ENCODE measurements around the gene UBQLN1.

UBQLN1 gene

DNA sequence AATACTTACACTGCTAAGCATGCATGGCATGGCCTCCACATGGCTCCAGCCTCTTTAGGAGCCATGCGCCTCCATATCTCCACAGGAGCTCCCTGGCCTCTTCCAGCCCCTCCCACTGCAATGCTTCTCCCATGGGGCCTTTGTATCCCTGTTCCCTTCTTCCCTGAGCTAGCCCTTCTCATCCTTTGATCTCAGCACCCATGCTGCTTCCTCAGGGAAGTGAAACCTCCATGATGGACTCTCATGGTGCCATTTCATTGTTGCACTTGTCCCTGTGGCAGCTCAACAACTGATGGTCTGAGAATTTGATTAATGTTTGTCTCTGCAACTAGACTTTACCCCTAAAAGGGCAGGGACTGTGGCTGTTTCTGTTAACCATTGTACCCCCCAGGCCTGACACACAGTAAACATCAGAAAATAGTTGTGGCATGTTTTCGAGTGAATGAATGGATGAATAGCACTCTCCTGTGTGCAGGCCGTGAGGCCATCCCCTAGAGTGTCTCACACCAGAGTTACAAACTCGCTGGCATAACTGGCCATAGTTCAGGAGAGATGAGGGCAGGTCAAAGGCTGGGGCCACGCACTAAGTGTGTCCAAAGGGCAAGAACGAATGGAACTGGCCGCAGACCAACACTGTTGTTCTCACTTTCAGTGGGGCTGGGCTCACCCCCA, 78.2 kb downstream of the UBQLN1 start:
- Histone ChIP-seq H3K27me3 (ENCODE audit: insufficient read depth, low read length, poor library complexity) (no peaks in the 10 kb centered on the region), H3K4me1 (ENCODE audit: control insufficient read depth, low read depth, low read length) (peaks cover 2% of the 10 kb centered on the region), H3K4me3 (ENCODE audit: low read length) (no peak overlapping the region), H3K36me3 (ENCODE audit: control insufficient read depth, insufficient read depth, low read length) (no peaks in the 10 kb centered on the region), H3K4me2 (ENCODE audit: low read length) (no peak overlapping the region), H3K18ac (ENCODE audit: low read length) (no peak overlapping the region), H2BK5ac (ENCODE audit: low read length) (no peak overlapping the region), H2BK120ac (ENCODE audit: low read depth, low read length) (no peak overlapping the region), H4K8ac (ENCODE audit: low read depth, low read length) (no peak overlapping the region), H2AK5ac (ENCODE audit: low read length) (no peak overlapping the region), H3K23ac (ENCODE audit: low read length) (no peak overlapping the region), H4K5ac (ENCODE audit: low read length) (no peak overlapping the region), H3K4ac (ENCODE audit: low read depth, low read length) (no peak overlapping the region), H2BK15ac (replicated peaks; ENCODE audit: low read depth) (no peak overlapping the region), H3K27ac (ENCODE audit: low read depth, low read length) (no peak overlapping the region), H3K79me1 (ENCODE audit: low read length) (no peaks in the 10 kb centered on the region), H3K79me2 (ENCODE audit: control insufficient read depth, insufficient read depth, low read length) (no peaks in the 10 kb centered on the region), H3K56ac (ENCODE audit: low read length) (no peak overlapping the region), H3K9ac (ENCODE audit: low read length) (no peak overlapping the region)
- DNase-seq = no peak
- WGBS (ENCODE audit: extremely low coverage, insufficient coverage, low lambda C conversion rate) = no CpG with 5 or more reads among the region's 7 CpGs

- Histone ChIP-seq H3K56ac (ENCODE audit: low read length) (no peak overlapping the region), H2AK5ac (ENCODE audit: low read length) (no peak overlapping the region), H2BK15ac (replicated peaks; ENCODE audit: low read depth) (no peak overlapping the region), H3K79me1 (ENCODE audit: low read length) (no peaks in the 10 kb centered on the region), H3K4me2 (ENCODE audit: low read length) (no peak overlapping the region), H2BK5ac (ENCODE audit: low read length) (no peak overlapping the region), H4K5ac (ENCODE audit: low read length) (no peak overlapping the region), H3K18ac (ENCODE audit: low read length) (no peak overlapping the region), H3K9ac (ENCODE audit: low read length) (no peak overlapping the region), H3K4ac (ENCODE audit: low read depth, low read length) (no peak overlapping the region), H2BK120ac (ENCODE audit: low read depth, low read length) (no peak overlapping the region), H3K79me2 (ENCODE audit: control insufficient read depth, insufficient read depth, low read length) (no peaks in the 10 kb centered on the region), H4K8ac (ENCODE audit: low read depth, low read length) (no peak overlapping the region), H3K4me1 (ENCODE audit: control insufficient read depth, low read depth, low read length) (peaks cover under 1% of the 10 kb centered on the region), H3K23ac (ENCODE audit: low read length) (no peak overlapping the region), H3K27ac (ENCODE audit: low read depth, low read length) (no peak overlapping the region), H3K4me3 (ENCODE audit: low read length) (no peak overlapping the region), H3K36me3 (ENCODE audit: control insufficient read depth, insufficient read depth, low read length) (no peaks in the 10 kb centered on the region), H3K27me3 (ENCODE audit: insufficient read depth, low read length, poor library complexity) (no peaks in the 10 kb centered on the region)
- no CpG with 5 or more reads among the region's 5 CpGs for WGBS (ENCODE audit: extremely low coverage, insufficient coverage, low lambda C conversion rate)
- no peak for DNase-seq
Measured at GRCh38 chr9:83628540-83628939, 79.2 kb downstream of the UBQLN1 start.

- WGBS (ENCODE audit: extremely low coverage, insufficient coverage, low lambda C conversion rate) = no CpG with 5 or more reads among the region's 3 CpGs
- Histone ChIP-seq H3K23ac (ENCODE audit: low read length) (no peak overlapping the region), H3K27me3 (ENCODE audit: insufficient read depth, low read length, poor library complexity) (no peaks in the 10 kb centered on the region), H4K8ac (ENCODE audit: low read depth, low read length) (no peak overlapping the region), H3K18ac (ENCODE audit: low read length) (no peak overlapping the region), H2BK5ac (ENCODE audit: low read length) (no peak overlapping the region), H4K5ac (ENCODE audit: low read length) (no peak overlapping the region), H3K79me1 (ENCODE audit: low read length) (no peaks in the 10 kb centered on the region), H3K9ac (ENCODE audit: low read length) (no peak overlapping the region), H3K27ac (ENCODE audit: low read depth, low read length) (no peak overlapping the region), H3K4me1 (ENCODE audit: control insufficient read depth, low read depth, low read length) (no peaks in the 10 kb centered on the region), H3K4ac (ENCODE audit: low read depth, low read length) (no peak overlapping the region), H3K4me3 (ENCODE audit: low read length) (no peak overlapping the region), H3K56ac (ENCODE audit: low read length) (no peak overlapping the region), H3K79me2 (ENCODE audit: control insufficient read depth, insufficient read depth, low read length) (no peaks in the 10 kb centered on the region), H2BK120ac (ENCODE audit: low read depth, low read length) (no peak overlapping the region), H3K4me2 (ENCODE audit: low read length) (no peak overlapping the region), H2BK15ac (replicated peaks; ENCODE audit: low read depth) (no peak overlapping the region), H3K36me3 (ENCODE audit: control insufficient read depth, insufficient read depth, low read length) (no peaks in the 10 kb centered on the region), H2AK5ac (ENCODE audit: low read length) (no peak overlapping the region)
- no peak for DNase-seq
Measured at GRCh38 chr9:83625178-83625577, 82.6 kb downstream of the UBQLN1 start.

DNA sequence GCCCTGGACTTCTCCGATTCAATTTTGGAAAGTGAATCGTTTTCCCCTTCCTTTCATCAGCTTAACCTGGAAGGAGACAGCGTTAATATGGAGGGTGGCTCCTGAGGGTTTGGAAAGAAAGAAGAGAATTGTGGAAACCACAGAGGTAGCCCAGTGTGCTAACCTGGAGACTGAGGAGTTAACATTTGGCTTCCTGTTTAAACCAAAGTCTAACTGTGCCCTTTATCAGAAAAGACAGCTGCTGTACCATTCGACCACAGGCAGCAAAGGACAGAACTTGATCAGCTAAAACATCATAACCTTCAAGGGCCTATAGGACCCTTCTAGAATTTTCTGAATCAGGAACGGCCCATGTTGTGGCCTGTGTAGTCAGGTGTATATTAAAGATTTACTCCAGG, 84.1 kb downstream of the UBQLN1 start:
- H4K8ac ChIP-seq (ENCODE audit: low read depth, low read length) = no peak overlapping the region
- H3K4me3 ChIP-seq (ENCODE audit: low read length) = peak overlapping the region; percentile 62
- H3K9ac ChIP-seq (ENCODE audit: low read length) = peak overlapping the region; percentile 84
- H3K18ac ChIP-seq (ENCODE audit: low read length) = peak overlapping the region; percentile 86
- no peaks in the 10 kb centered on the region for H3K36me3 ChIP-seq (ENCODE audit: control insufficient read depth, insufficient read depth, low read length)
- no peak for DNase-seq
- H3K4ac ChIP-seq (ENCODE audit: low read depth, low read length) = no peak overlapping the region
- H3K56ac ChIP-seq (ENCODE audit: low read length) = peak overlapping the region; percentile 96
- H3K27ac ChIP-seq (ENCODE audit: low read depth, low read length) = peak overlapping the region; percentile 30
- H2AK5ac ChIP-seq (ENCODE audit: low read length) = no peak overlapping the region
- H3K4me2 ChIP-seq (ENCODE audit: low read length) = peak overlapping the region; percentile 73
- H3K23ac ChIP-seq (ENCODE audit: low read length) = peak overlapping the region; percentile 29
- no peaks in the 10 kb centered on the region for H3K27me3 ChIP-seq (ENCODE audit: insufficient read depth, low read length, poor library complexity)
- H2BK5ac ChIP-seq (ENCODE audit: low read length) = no peak overlapping the region
- H3K79me2 ChIP-seq (ENCODE audit: control insufficient read depth, insufficient read depth, low read length) = no peaks in the 10 kb centered on the region
- no peak overlapping the region for H2BK120ac ChIP-seq (ENCODE audit: low read depth, low read length)
- no CpG with 5 or more reads among the region's 5 CpGs for WGBS (ENCODE audit: extremely low coverage, insufficient coverage, low lambda C conversion rate)
- no peak overlapping the region for H2BK15ac ChIP-seq (replicated peaks; ENCODE audit: low read depth)
- H3K79me1 ChIP-seq (ENCODE audit: low read length) = no peaks in the 10 kb centered on the region
- H4K5ac ChIP-seq (ENCODE audit: low read length) = no peak overlapping the region
- H3K4me1 ChIP-seq (ENCODE audit: control insufficient read depth, low read depth, low read length) = no peaks in the 10 kb centered on the region

- peak within 1 kb of the TSS; percentile 83 for H2BK120ac ChIP-seq (ENCODE audit: low read depth, low read length)
- H3K18ac ChIP-seq (ENCODE audit: low read length) = peak within 1 kb of the TSS; percentile 86
- H3K4ac ChIP-seq (ENCODE audit: low read depth, low read length) = peak within 1 kb of the TSS; percentile 65
- H3K27ac ChIP-seq (ENCODE audit: low read depth, low read length) = peak within 1 kb of the TSS; percentile 30
- H2BK5ac ChIP-seq (ENCODE audit: low read length) = no peak within 1 kb of the TSS
- H2BK15ac ChIP-seq (replicated peaks; ENCODE audit: low read depth) = no peak within 1 kb of the TSS
- H4K5ac ChIP-seq (ENCODE audit: low read length) = no peak within 1 kb of the TSS
- H3K4me1 ChIP-seq (ENCODE audit: control insufficient read depth, low read depth, low read length) = no peaks in the 10 kb centered on the region
- no peaks in the 10 kb centered on the region for H3K27me3 ChIP-seq (ENCODE audit: insufficient read depth, low read length, poor library complexity)
- H3K36me3 ChIP-seq (ENCODE audit: control insufficient read depth, insufficient read depth, low read length) = no peaks in the 10 kb centered on the region
- peak within 1 kb of the TSS; percentile 84 for H3K9ac ChIP-seq (ENCODE audit: low read length)
- H2AK5ac ChIP-seq (ENCODE audit: low read length) = no peak within 1 kb of the TSS
- no peaks in the 10 kb centered on the region for H3K79me2 ChIP-seq (ENCODE audit: control insufficient read depth, insufficient read depth, low read length)
- H3K23ac ChIP-seq (ENCODE audit: low read length) = peak within 1 kb of the TSS; percentile 29
- no CpG with 5 or more reads among the region's 79 CpGs for WGBS (ENCODE audit: extremely low coverage, insufficient coverage, low lambda C conversion rate)
- H3K56ac ChIP-seq (ENCODE audit: low read length) = peak within 1 kb of the TSS; percentile 96
- H3K4me3 ChIP-seq (ENCODE audit: low read length) = peak within 1 kb of the TSS; percentile 62
- H4K8ac ChIP-seq (ENCODE audit: low read depth, low read length) = peak within 1 kb of the TSS; percentile 93
- H3K4me2 ChIP-seq (ENCODE audit: low read length) = peak within 1 kb of the TSS; percentile 73
- no peaks in the 10 kb centered on the region for H3K79me1 ChIP-seq (ENCODE audit: low read length)
- peak; percentile 78 for DNase-seq
Measured at GRCh38 chr9:83622939-83623678, 84.6 kb downstream of the UBQLN1 start, which contains the start of gene IDNK. Gene IDNK, plus strand, starts transcription at chr9:83623143. Its CDS starts 29 bp downstream, at chr9:83623172.

Data from mesendoderm (in vitro differentiated cells).